Measurements from ENCODE around the gene DUSP6. TPM values are rescaled to one million over a fixed set of nuclear protein-coding genes. Genes with fewer than 3 reads are reported as not detected.

The DUSP6 gene
- total RNA-seq, 1 donor from 2014 or later, result 34.5 TPM

GRCh38 chr12:89373763-89374572 lies 21.7 kb upstream of the DUSP6 start:
- no peak for DNase-seq

DNA sequence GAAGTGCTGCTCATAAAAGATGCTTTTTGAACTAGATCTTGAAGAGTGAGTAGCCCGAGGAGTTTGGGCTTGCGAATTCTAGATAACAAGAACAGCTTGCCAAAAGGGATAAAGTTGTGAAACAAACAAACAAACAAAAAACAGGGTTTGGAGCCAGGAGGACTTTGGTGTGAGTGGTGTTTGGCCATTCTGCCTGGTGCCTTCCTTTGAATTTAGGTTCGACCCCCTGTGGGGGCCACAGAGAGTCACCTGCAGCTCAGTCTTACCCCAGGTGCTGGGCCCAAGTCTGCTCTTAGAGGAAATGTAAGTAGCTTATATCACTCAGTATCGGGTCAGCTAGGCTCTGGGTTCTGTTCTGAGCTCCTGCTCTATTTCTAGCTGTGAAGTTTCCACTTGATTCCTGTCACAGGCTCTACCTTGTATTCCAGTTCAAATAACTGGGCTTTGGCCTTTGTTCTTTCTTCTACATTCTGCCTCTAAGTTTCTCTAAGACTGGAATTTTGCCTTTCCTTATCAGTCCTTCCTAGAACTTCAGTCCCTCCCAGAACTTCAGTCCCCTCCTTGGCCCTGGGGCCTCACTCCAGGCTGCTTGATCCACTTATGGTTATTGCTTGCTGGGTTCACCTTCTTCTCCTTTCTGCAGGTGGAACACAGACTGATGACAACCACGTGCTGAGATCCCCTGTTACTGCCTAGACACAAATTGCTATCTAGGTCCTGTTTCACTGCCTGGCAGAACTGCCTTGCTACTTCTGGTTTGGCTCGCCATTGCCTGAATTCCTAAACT lies 20.5 kb upstream of the DUSP6 start:
- no peak for DNase-seq

- peak; percentile 6 for DNase-seq
These were observed 18.5 kb upstream of the DUSP6 start for GRCh38 chr12:89370850-89371249.

GRCh38 chr12:89370421-89370831 lies 18.1 kb upstream of the DUSP6 start:
- DNase-seq, result no peak

GRCh38 chr12:89369166-89369565 lies 16.9 kb upstream of the DUSP6 start:
- DNase-seq, result no peak

GRCh38 chr12:89368391-89368790 lies 16.1 kb upstream of the DUSP6 start:
- no peak for DNase-seq

DNA sequence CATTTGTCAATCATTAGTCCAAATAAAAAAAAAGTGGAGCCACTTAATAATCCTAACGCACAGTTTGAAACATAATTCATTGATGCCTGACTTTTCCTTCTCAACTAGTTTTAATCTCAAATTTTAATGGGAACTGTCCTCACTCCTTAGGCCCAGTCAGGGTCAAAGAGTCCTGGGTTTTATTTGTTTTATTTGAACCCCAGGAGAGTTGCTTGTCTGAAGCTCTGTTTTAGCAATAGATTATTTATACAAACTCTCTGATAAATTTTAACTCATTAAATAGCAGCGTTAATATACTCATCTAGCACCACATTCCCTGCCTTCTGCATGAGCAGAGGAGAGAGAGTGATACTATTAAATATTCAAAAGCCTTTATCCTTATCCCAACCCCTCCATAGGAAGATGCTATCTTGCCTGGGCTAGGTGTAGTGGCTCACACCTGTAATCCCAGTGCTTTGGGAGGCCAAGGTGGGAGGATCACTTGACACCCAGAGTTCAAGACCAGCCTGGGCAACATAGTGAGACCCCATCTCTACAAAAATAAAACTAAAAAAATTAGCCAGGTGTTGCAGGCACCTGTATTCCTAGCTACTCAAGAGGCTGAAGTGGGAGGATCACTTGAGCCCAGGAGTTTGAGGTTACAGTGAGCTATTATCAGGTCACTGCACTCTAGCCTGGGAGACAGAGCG lies 14.5 kb upstream of the DUSP6 start:
- DNase-seq, result no peak

- DNase-seq, result no peak
These were observed 12.3 kb upstream of the DUSP6 start for GRCh38 chr12:89364631-89365030.

GRCh38 chr12:89364058-89364457 lies 11.8 kb upstream of the DUSP6 start:
- no peak for DNase-seq

GRCh38 chr12:89363582-89363981 lies 11.3 kb upstream of the DUSP6 start:
- no peak for DNase-seq

- no peak for DNase-seq
These were observed 10.8 kb upstream of the DUSP6 start for GRCh38 chr12:89363084-89363483.

- DNase-seq, result no peak
These were observed 7.3 kb upstream of the DUSP6 start for GRCh38 chr12:89359615-89360014.

GRCh38 chr12:89358805-89359204 lies 6.5 kb upstream of the DUSP6 start:
- no peak for DNase-seq

GRCh38 chr12:89357297-89357730 lies 5.0 kb upstream of the DUSP6 start:
- DNase-seq, result no peak

- no peak for DNase-seq
These were observed 3.9 kb upstream of the DUSP6 start for GRCh38 chr12:89356069-89356665.

DNA sequence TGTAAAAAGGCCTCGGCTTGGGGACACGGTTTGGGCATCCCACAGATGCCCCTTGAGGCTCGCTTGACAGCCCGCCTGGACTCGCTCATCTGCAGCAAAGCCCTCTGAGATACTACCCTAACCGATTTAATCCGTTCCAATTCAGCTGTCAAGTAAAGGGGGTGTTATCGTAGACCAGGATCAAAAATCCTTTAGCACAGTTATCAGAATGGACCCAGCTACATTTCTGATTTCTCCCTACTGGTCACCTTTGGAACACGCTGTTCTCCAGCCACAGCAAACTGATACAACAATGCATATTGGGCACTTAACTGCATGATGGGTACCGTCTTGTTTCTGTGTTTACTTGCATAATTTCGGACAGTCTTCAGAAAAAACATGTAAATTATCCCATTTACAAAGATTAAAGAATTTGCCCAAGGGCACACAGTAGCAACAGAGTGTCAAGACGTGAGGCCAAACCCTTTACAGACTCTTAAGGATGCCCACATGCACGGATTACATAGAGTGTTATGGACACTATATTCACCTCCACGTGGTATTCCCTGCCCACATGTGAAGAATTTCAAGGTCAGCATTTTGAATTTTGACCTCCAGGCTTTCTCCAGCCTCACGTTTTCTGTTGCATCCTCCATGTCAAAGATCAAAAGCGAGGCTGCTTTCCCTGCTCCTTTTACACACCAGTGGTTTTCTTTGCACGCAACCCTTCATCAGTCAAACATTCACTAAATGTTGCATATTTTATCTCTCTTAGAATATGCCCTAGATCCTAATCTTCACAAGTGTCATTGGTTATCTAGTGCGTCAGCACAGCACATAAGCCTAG lies 3.2 kb upstream of the DUSP6 start:
- DNase-seq, result no peak

GRCh38 chr12:89354612-89355067 lies 2.3 kb upstream of the DUSP6 start:
- DNase-seq, result no peak

GRCh38 chr12:89353823-89354611 lies 1.7 kb upstream of the DUSP6 start:
- peak; percentile 75 for DNase-seq

GRCh38 chr12:89353188-89353822 lies 1.0 kb upstream of the DUSP6 start:
- peak; percentile 56 for DNase-seq

DNA sequence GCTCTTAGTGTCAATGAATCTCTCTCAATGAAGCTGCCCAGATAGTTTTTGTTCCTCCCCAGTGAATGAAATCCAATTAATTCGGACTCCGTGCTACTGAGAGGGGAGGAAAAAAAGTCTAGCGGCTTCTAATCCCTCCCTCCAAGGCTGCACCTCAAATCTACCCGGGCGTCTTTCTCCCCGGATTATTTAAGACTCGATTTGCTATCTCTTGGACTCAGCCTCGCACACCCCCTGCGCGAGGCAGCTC lies 134 bp downstream of the DUSP6 start:
- DNase-seq, result no peak

All from occipital lobe (tissue), 2 donors.